MCF 10A (cell line): ENCODE measurements around the gene MCIDAS. TPM values are rescaled to one million over a fixed set of nuclear protein-coding genes. Genes with fewer than 3 reads are reported as not detected.

ENCODE experiments used
- BruUV-seq: library from RNA; stranded (reverse); fragments of 400-500 nt; replicated peaks from 2 replicates; lab custom pipeline; 2021; lab: Mats Ljungman, UMichigan
- CTCF ChIA-PET: fragments of 300-600 bp; sonication (Branson Sonifier 250); formaldehyde crosslinking; extraction: SDS; loops from one replicate; lab custom pipeline; 2021; ENCODE audit warnings: antibody characterized with exemption, inconsistent platforms; lab: Yijun Ruan, JAX
- POLR2A ChIA-PET: fragments of 300-600, 350-650 bp; sonication (Branson Sonifier 250); formaldehyde crosslinking; extraction: SDS; loops from one replicate; lab custom pipeline; 2020; ENCODE audit warnings: antibody characterized with exemption, inconsistent platforms; lab: Yijun Ruan, JAX
- DNase-seq: peaks from one replicate; pipeline ENCODE4 v3.0.0-alpha.2; 2018; ENCODE audit not compliant: unreplicated experiment
- H3K27ac Mint-ChIP-seq: one replicate; pipeline ENCODE4 v1.8.0; 2022; ENCODE audit warnings: mild to moderate bottlenecking, low read depth, mixed read lengths; ENCODE audit not compliant: unreplicated experiment
- H3K27me3 Mint-ChIP-seq: one replicate; pipeline ENCODE4 v1.8.0; 2022; ENCODE audit warnings: mixed read lengths; ENCODE audit not compliant: insufficient read depth, unreplicated experiment
- H3K36me3 Mint-ChIP-seq: one replicate; pipeline ENCODE4 v1.8.0; 2022; ENCODE audit warnings: mild to moderate bottlenecking, moderate library complexity, mixed read lengths; ENCODE audit not compliant: insufficient read depth, unreplicated experiment
- H3K4me1 Mint-ChIP-seq: one replicate; pipeline ENCODE4 v1.8.0; 2022; ENCODE audit warnings: mixed read lengths; ENCODE audit not compliant: insufficient read depth, unreplicated experiment
- H3K4me3 Mint-ChIP-seq: one replicate; pipeline ENCODE4 v1.8.0; 2022; ENCODE audit warnings: mild to moderate bottlenecking, moderate library complexity, mixed read lengths; ENCODE audit not compliant: unreplicated experiment
- H3K9me3 Mint-ChIP-seq: one replicate; pipeline ENCODE4 v1.8.0; 2022; ENCODE audit warnings: mixed read lengths; ENCODE audit not compliant: unreplicated experiment
- intact Hi-C: fragments of 100-400 bp; cut with micrococcal nuclease; formaldehyde crosslinking; loops from 2 replicates; pipeline ENCODE4 v1.14.1; 2022
- total RNA-seq: library from RNA; stranded (reverse); gene quantifications from 2 replicates; pipeline ENCODE4 v1.2.3, GENCODE V29; 2022
- TF ChIP-seq, protein P1 (sequence below): fragments of 200-600 bp; IDR thresholded peaks from one replicate; pipeline ENCODE4 v1.8.0; 2022; ENCODE audit warnings: antibody characterized with exemption, mild to moderate bottlenecking; ENCODE audit not compliant: unreplicated experiment

The MCIDAS gene
- total RNA-seq, 1 experiment from 2014 or later: 1.8 TPM

DNA sequence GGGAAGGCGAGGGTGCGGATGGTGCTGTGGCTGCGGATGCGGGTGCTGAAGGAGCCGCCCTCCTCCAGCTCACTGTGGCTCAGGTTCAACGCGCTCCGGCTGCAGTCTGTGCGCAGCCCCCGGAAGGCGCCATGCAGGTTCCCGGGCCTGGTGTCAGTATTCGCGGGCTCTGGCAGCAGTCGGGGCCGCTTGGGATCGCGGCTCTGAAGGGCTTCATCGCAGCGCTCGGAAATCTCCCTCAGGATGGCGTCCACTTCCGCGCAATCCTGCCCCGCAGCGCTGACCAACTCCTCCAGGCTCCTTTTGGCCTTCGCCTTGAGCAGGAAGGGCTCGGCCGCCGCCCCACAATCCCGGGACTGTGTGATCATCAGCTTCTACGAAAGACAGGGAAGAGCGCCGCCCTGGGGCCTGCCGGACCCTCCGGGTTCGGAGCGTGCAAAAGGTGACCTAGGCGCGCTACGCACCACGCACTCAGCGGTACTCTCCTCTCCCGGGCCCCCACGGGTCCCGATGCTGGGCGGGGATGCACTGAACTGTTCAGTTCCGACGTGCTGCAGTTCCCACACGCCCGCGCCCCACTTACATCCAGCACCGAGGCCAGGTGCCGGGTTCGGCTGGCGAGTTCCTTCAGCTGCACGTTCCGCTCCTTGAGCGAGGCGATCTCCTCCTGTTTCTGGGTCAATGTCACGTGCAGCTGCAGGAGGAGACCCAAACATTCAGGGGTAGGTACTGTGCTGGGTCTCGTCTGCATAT, 6.5 kb downstream of the MCIDAS start:
- DNase-seq: no peak
- BruUV-seq: no TSS peak
- CTCF ChIA-PET: no interaction called here
- POLR2A ChIA-PET: interaction anchor here (1.2 kb wide), 1 partner anchor 12 kb away, joined by 5 read pairs; the partner anchor contains the start of gene CCNO
- no peak overlapping the region for H3K27ac Mint-ChIP-seq
- no peak overlapping the region for H3K4me3 Mint-ChIP-seq
- intact Hi-C loops: no loop called here
- H3K27me3 Mint-ChIP-seq: no peaks in the 10 kb centered on the region
- H3K4me1 Mint-ChIP-seq: no peaks in the 10 kb centered on the region
- TF ChIP-seq, protein P1, sequence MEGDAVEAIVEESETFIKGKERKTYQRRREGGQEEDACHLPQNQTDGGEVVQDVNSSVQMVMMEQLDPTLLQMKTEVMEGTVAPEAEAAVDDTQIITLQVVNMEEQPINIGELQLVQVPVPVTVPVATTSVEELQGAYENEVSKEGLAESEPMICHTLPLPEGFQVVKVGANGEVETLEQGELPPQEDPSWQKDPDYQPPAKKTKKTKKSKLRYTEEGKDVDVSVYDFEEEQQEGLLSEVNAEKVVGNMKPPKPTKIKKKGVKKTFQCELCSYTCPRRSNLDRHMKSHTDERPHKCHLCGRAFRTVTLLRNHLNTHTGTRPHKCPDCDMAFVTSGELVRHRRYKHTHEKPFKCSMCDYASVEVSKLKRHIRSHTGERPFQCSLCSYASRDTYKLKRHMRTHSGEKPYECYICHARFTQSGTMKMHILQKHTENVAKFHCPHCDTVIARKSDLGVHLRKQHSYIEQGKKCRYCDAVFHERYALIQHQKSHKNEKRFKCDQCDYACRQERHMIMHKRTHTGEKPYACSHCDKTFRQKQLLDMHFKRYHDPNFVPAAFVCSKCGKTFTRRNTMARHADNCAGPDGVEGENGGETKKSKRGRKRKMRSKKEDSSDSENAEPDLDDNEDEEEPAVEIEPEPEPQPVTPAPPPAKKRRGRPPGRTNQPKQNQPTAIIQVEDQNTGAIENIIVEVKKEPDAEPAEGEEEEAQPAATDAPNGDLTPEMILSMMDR: no peak
- no peaks in the 10 kb centered on the region for H3K36me3 Mint-ChIP-seq
- H3K9me3 Mint-ChIP-seq: no peaks in the 10 kb centered on the region

DNA sequence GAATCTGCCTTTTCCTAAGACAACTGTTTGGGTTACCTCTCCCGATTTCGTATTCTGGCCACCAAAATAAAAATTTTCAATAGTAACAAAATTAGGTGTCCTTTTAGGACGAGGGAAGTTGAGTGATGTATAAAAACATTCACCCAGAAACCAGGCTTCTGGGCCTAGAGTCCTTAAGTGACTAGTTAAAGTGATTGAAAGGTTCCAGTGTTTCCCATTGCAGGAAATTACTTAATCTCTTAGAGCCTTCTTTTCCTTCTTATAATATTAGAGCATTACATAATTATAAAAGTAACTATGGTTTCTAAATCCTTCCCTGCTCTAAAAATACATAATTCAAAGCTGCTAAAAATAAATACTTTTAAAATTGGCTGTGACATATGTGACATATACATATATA, 7.3 kb downstream of the MCIDAS start:
- Mint-ChIP-seq H3K36me3 (no peaks in the 10 kb centered on the region), H3K4me3 (no peak overlapping the region), H3K9me3 (no peaks in the 10 kb centered on the region), H3K4me1 (no peaks in the 10 kb centered on the region), H3K27ac (no peak overlapping the region), H3K27me3 (no peaks in the 10 kb centered on the region)
- TF ChIP-seq, protein P1: no peak
- ChIA-PET POLR2A (no interaction called here), CTCF (no interaction called here)
- DNase-seq: no peak
- BruUV-seq: no TSS peak
- intact Hi-C loops: no loop called here

DNA sequence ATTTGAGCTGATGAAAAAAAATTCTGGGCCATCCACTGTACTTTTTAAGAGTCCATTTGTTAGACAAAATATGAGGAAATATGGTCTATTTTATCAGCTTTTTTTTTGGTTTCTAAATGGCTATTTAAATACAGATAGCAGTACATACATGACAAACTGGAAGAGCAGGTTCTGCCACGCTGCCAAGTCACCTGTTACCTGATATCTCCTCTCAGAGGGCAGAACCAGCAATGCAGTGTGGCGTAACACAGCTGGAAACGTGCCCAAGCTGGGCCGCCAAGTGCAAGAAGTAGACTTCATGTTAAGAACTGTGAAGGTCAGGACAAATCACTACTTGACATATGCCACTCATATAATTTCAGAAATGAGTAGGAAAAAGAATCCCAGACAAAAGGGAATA, 8.1 kb downstream of the MCIDAS start:
- no peaks in the 10 kb centered on the region for H3K4me1 Mint-ChIP-seq
- BruUV-seq: no TSS peak
- ChIA-PET CTCF (interaction anchor here (0.6 to 0.7 kb wide), 2 partner anchors 47 to 187 kb away, joined by 3 read pairs; no protein-coding TSS in a partner anchor), POLR2A (interaction anchor here (0.8 kb wide), 1 partner anchor 14 kb away, joined by 4 read pairs; the partner anchor contains the start of gene CCNO)
- peak; percentile 73 for DNase-seq
- H3K4me3 Mint-ChIP-seq: no peak overlapping the region
- no peaks in the 10 kb centered on the region for H3K27me3 Mint-ChIP-seq
- intact Hi-C loops: no loop called here
- H3K27ac Mint-ChIP-seq: no peak overlapping the region
- H3K36me3 Mint-ChIP-seq: no peaks in the 10 kb centered on the region
- TF ChIP-seq, protein P1: no peak
- no peaks in the 10 kb centered on the region for H3K9me3 Mint-ChIP-seq

DNA sequence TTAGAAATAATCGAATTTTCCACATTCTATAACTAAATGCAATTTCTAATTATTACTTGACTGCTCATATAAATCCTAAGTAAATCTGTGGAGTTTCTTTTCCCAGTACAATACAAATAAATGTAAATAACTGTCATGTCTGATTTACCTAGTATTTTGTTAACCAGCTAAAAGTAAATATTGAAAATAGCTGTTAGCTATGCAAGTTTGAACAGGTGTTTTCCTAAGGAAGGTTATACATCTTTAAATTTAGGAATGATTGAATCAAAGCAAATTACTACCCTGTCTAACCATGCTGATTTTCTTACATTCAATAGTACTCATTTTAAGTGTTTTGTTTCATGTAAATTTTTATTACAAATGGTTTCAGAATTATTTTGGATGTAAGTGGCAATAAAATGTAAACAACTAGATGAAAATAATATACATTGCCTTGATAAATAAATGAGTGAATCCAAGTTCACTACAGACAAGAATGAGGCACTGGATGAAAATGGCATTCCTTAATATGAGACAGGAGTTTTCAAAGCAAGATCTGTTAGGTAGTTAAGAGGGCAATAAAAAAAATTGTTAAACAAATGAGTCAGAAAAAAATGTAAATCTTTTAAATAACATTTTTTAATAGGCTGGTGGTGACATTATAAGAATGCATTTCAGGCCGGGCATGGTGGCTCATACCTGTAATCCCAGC, 15.8 kb downstream of the MCIDAS start:
- no peak overlapping the region for H3K4me3 Mint-ChIP-seq
- H3K27ac Mint-ChIP-seq: no peak overlapping the region
- no peak for DNase-seq
- POLR2A ChIA-PET: interaction anchor here (0.8 kb wide), 1 partner anchor 14 kb away, joined by 3 read pairs; no protein-coding TSS in a partner anchor
- H3K9me3 Mint-ChIP-seq: no peaks in the 10 kb centered on the region
- H3K36me3 Mint-ChIP-seq: peaks cover 5% of the 10 kb centered on the region
- CTCF ChIA-PET: interaction anchor here (0.7 kb wide), 1 partner anchor 44 kb away, joined by 3 read pairs; no protein-coding TSS in a partner anchor
- TF ChIP-seq, protein P1: no peak
- BruUV-seq: no TSS peak
- H3K4me1 Mint-ChIP-seq: peaks cover 5% of the 10 kb centered on the region
- no peaks in the 10 kb centered on the region for H3K27me3 Mint-ChIP-seq
- intact Hi-C loops: no loop called here
